SU-DHL-6 (cell line): Measurements from ENCODE around the gene TNFAIP1.

ENCODE experiments used
- H2AFZ ChIP-seq: fragments of 200-600 bp; sonication (generic); 2 replicates; pipeline ENCODE4 v1.6.1; 2014; ENCODE audit warnings: low read depth, mild to moderate bottlenecking, moderate library complexity, mixed read lengths, antibody characterized with exemption, low read length; ENCODE audit not compliant: severe bottlenecking
- H3F3A ChIP-seq: fragments of 200-600 bp; shearing (Covaris generic); 2 replicates; pipeline ENCODE4 v1.6.0; 2016; ENCODE audit warnings: antibody characterized with exemption, mild to moderate bottlenecking; ENCODE audit not compliant: insufficient read depth
- H3K27ac ChIP-seq: fragments of 200-600 bp; sonication (generic); 2 replicates; pipeline ENCODE4 v1.5.1; 2016; ENCODE audit warnings: low read depth, mild to moderate bottlenecking, low read length, moderate library complexity, mixed read lengths
- H3K27me3 ChIP-seq: fragments of 200-600 bp; sonication (generic), shearing (Covaris generic); 2 replicates; pipeline ENCODE4 v1.6.0; 2014; ENCODE audit warnings: mild to moderate bottlenecking, low read length
- H3K36me3 ChIP-seq: fragments of 200-600 bp; sonication (generic); 2 replicates; pipeline ENCODE4 v1.6.1; 2014; ENCODE audit warnings: mild to moderate bottlenecking, low read length, mixed read lengths
- H3K4me2 ChIP-seq: fragments of 300-600, 200-600 bp; shearing (Covaris generic), sonication (generic); 2 replicates; pipeline ENCODE4 v1.6.0; 2014; ENCODE audit warnings: low read length, low read depth, mild to moderate bottlenecking; ENCODE audit not compliant: poor library complexity, severe bottlenecking
- H3K4me3 ChIP-seq: fragments of 200-600 bp; sonication (generic); 2 replicates; pipeline ENCODE4 v1.5.1; 2014; ENCODE audit warnings: antibody characterized with exemption, low read length, mild to moderate bottlenecking, mixed read lengths; ENCODE audit not compliant: insufficient read depth, poor library complexity, severe bottlenecking
- H3K79me2 ChIP-seq: fragments of 200-600 bp; sonication (generic); 2 replicates; pipeline ENCODE4 v1.6.1; 2014; ENCODE audit warnings: mild to moderate bottlenecking, low read length, moderate library complexity; ENCODE audit not compliant: insufficient read depth
- H3K9ac ChIP-seq: fragments of 200-600 bp; sonication (generic); 2 replicates; pipeline ENCODE4 v1.7.0; 2014; ENCODE audit warnings: mild to moderate bottlenecking, low read length
- H3K9me2 ChIP-seq: fragments of 200-600 bp; sonication (generic); replicated peaks from 2 replicates; pipeline ENCODE4 v1.6.1; 2014; ENCODE audit warnings: low read length; ENCODE audit not compliant: insufficient read depth
- H3K9me3 ChIP-seq: fragments of 200-600 bp; sonication (generic); 2 replicates; pipeline ENCODE4 v1.6.1; 2014; ENCODE audit warnings: low read length, mixed read lengths; ENCODE audit not compliant: insufficient read depth
- H4K20me1 ChIP-seq: fragments of 200-600 bp; sonication (generic); 2 replicates; pipeline ENCODE4 v1.6.1; 2014; ENCODE audit warnings: low read depth, mild to moderate bottlenecking, antibody characterized with exemption, low read length, moderate library complexity, mixed read lengths
- CTCF ChIP-seq: fragments of 200-600 bp; sonication (generic); IDR thresholded peaks from one replicate; pipeline ENCODE4 v1.5.1; 2017; ENCODE audit warnings: antibody characterized with exemption, mild to moderate bottlenecking, low read length, moderate library complexity; ENCODE audit not compliant: insufficient read depth, poor library complexity, severe bottlenecking
- EZH2phosphoT487 ChIP-seq: fragments of 200-600 bp; sonication (generic), shearing (Covaris generic); conservative IDR thresholded peaks from 2 replicates; pipeline ENCODE4 v1.6.1; 2018; ENCODE audit warnings: mild to moderate bottlenecking, antibody characterized with exemption, low read length, moderate library complexity, mixed read lengths

TNFAIP1 gene

GRCh38 chr17:28372945-28373274 lies 37.3 kb downstream of the TNFAIP1 start:
- no peaks in the 10 kb centered on the region for H3K9me2 ChIP-seq
- TF ChIP-seq CTCF, result no peak
- TF ChIP-seq EZH2phosphoT487, result no peak
- H3K27me3 ChIP-seq, result no peaks in the 10 kb centered on the region
- H2AFZ ChIP-seq, result no peak overlapping the region
- H3F3A ChIP-seq, result peaks cover 14% of the 10 kb centered on the region
- no peak overlapping the region for H3K27ac ChIP-seq
- no peaks in the 10 kb centered on the region for H3K79me2 ChIP-seq
- H3K4me3 ChIP-seq, result no peak overlapping the region
- no peak overlapping the region for H3K9ac ChIP-seq
- no peaks in the 10 kb centered on the region for H4K20me1 ChIP-seq
- no peaks in the 10 kb centered on the region for H3K36me3 ChIP-seq
- peak overlapping the region; percentile 100 for H3K4me2 ChIP-seq
- no peaks in the 10 kb centered on the region for H3K9me3 ChIP-seq

- no peaks in the 10 kb centered on the region for H3F3A ChIP-seq
- H3K9ac ChIP-seq, result no peak overlapping the region
- H4K20me1 ChIP-seq, result no peaks in the 10 kb centered on the region
- no peak overlapping the region for H3K4me3 ChIP-seq
- H3K27me3 ChIP-seq, result no peaks in the 10 kb centered on the region
- no peak overlapping the region for H2AFZ ChIP-seq
- no peaks in the 10 kb centered on the region for H3K9me2 ChIP-seq
- no peak overlapping the region for H3K4me2 ChIP-seq
- no peaks in the 10 kb centered on the region for H3K9me3 ChIP-seq
- no peaks in the 10 kb centered on the region for H3K79me2 ChIP-seq
- TF ChIP-seq EZH2phosphoT487 (no peak), CTCF (no peak)
- no peak overlapping the region for H3K27ac ChIP-seq
- no peaks in the 10 kb centered on the region for H3K36me3 ChIP-seq
These were observed 44.5 kb downstream of the TNFAIP1 start for GRCh38 chr17:28379814-28380801.

GRCh38 chr17:28381141-28381825 lies 45.7 kb downstream of the TNFAIP1 start:
- no peaks in the 10 kb centered on the region for H3K27me3 ChIP-seq

More at GRCh38 chr17:28381141-28381825, 45.7 kb downstream of the TNFAIP1 start:
- Histone ChIP-seq H3K9me3 (no peaks in the 10 kb centered on the region), H4K20me1 (no peaks in the 10 kb centered on the region), H3K9ac (no peak overlapping the region), H3K9me2 (no peaks in the 10 kb centered on the region), H3K4me2 (no peak overlapping the region), H3K4me3 (no peak overlapping the region), H3K36me3 (no peaks in the 10 kb centered on the region), H2AFZ (no peak overlapping the region), H3F3A (no peaks in the 10 kb centered on the region), H3K79me2 (no peaks in the 10 kb centered on the region), H3K27ac (no peak overlapping the region)
- TF ChIP-seq EZH2phosphoT487, result no peak
- no peak for TF ChIP-seq CTCF
